ENCODE measurements around the gene NBR1. TPM values are rescaled to one million over a fixed set of nuclear protein-coding genes. Genes with fewer than 3 reads are reported as not detected.
"Not testable (repeated sequence)": the region's sequence is repeated elsewhere in the genome, so short reads cannot be mapped to it uniquely, and the experiment has no call there.

The NBR1 gene
- total RNA-seq: 50.1 and 62.8 TPM in 2 replicates
- 45.5 and 51.8 TPM in 2 replicates for polyA plus RNA-seq

GRCh38 chr17:43170766-43171585 lies at the start of gene NBR1:
NBR1 (plus strand) TSS chr17:43171214; CDS start chr17:43175800, 4,586 bp downstream.
- peak; percentile 97 to 99 for DNase-seq (ENCODE audit: low read depth in 1 of 2, low spot score in 1 of 2)
- Histone ChIP-seq H3K4me1 (ENCODE audit: low read depth) (peaks cover 13% of the 10 kb centered on the region), H3K27me3 (no peaks in the 10 kb centered on the region), H3K27ac (peak within 1 kb of the TSS; percentile 98), H3K36me3 (peaks cover 5% of the 10 kb centered on the region), H3K9me3 (ENCODE audit: low read depth) (no peaks in the 10 kb centered on the region), H3K4me3 (peak within 1 kb of the TSS; percentile 82)
- TF ChIP-seq CTCF (IDR thresholded peaks at IDR 0.05; ENCODE audit: low read depth, low read length): peak; percentile 18

GRCh38 chr17:43125133-43125966 lies 45.7 kb upstream of the NBR1 start, which contains the start of gene BRCA1:
BRCA1 (minus strand) TSS chr17:43125364; CDS start chr17:43124096, 1,268 bp downstream.
- no peaks in the 10 kb centered on the region for H3K4me1 ChIP-seq (ENCODE audit: low read depth)
- TF ChIP-seq CTCF (IDR thresholded peaks at IDR 0.05; ENCODE audit: low read depth, low read length): no peak
- H3K36me3 ChIP-seq: no peaks in the 10 kb centered on the region
- H3K4me3 ChIP-seq: peak within 1 kb of the TSS; percentile 50
- peak within 1 kb of the TSS; percentile 42 for H3K27ac ChIP-seq
- peak; percentile 98 to 99 for DNase-seq (ENCODE audit: low read depth in 1 of 2, low spot score in 1 of 2)
- no peaks in the 10 kb centered on the region for H3K27me3 ChIP-seq
- H3K9me3 ChIP-seq (ENCODE audit: low read depth): no peaks in the 10 kb centered on the region

- H3K27me3 ChIP-seq: no peaks in the 10 kb centered on the region
- H3K27ac ChIP-seq: no peak overlapping the region
- TF ChIP-seq CTCF (IDR thresholded peaks at IDR 0.05; ENCODE audit: low read depth, low read length): no peak
- H3K36me3 ChIP-seq: no peaks in the 10 kb centered on the region
- peak overlapping the region; percentile 50 for H3K4me3 ChIP-seq
- no peaks in the 10 kb centered on the region for H3K9me3 ChIP-seq (ENCODE audit: low read depth)
- DNase-seq (ENCODE audit: low read depth in 1 of 2, low spot score in 1 of 2): no peak
- H3K4me1 ChIP-seq (ENCODE audit: low read depth): no peaks in the 10 kb centered on the region
Measured at GRCh38 chr17:43125967-43126910, 44.8 kb upstream of the NBR1 start.

GRCh38 chr17:43126911-43127290 lies 44.1 kb upstream of the NBR1 start:
- Histone ChIP-seq H3K4me3 (no peak overlapping the region), H3K27ac (no peak overlapping the region), H3K27me3 (no peaks in the 10 kb centered on the region), H3K36me3 (no peaks in the 10 kb centered on the region), H3K9me3 (ENCODE audit: low read depth) (no peaks in the 10 kb centered on the region), H3K4me1 (ENCODE audit: low read depth) (no peaks in the 10 kb centered on the region)
- TF ChIP-seq CTCF (IDR thresholded peaks at IDR 0.05; ENCODE audit: low read depth, low read length): no peak
- no peak for DNase-seq (ENCODE audit: low read depth in 1 of 2, low spot score in 1 of 2)

GRCh38 chr17:43127333-43127876 lies 43.6 kb upstream of the NBR1 start:
- H3K27ac ChIP-seq: not testable (repeated sequence)

More at GRCh38 chr17:43127333-43127876, 43.6 kb upstream of the NBR1 start:
- not testable (repeated sequence) for DNase-seq (ENCODE audit: low read depth in 1 of 2, low spot score in 1 of 2); H3K27me3 ChIP-seq; H3K4me3 ChIP-seq; H3K4me1 ChIP-seq (ENCODE audit: low read depth); H3K9me3 ChIP-seq (ENCODE audit: low read depth); H3K36me3 ChIP-seq
